Measurements from ENCODE around the gene CLBA1. TPM values are rescaled to one million over a fixed set of nuclear protein-coding genes. Genes with fewer than 3 reads are reported as not detected.

Gene CLBA1
- total RNA-seq, 1 donor from 2014 or later: 8.5 TPM

DNA sequence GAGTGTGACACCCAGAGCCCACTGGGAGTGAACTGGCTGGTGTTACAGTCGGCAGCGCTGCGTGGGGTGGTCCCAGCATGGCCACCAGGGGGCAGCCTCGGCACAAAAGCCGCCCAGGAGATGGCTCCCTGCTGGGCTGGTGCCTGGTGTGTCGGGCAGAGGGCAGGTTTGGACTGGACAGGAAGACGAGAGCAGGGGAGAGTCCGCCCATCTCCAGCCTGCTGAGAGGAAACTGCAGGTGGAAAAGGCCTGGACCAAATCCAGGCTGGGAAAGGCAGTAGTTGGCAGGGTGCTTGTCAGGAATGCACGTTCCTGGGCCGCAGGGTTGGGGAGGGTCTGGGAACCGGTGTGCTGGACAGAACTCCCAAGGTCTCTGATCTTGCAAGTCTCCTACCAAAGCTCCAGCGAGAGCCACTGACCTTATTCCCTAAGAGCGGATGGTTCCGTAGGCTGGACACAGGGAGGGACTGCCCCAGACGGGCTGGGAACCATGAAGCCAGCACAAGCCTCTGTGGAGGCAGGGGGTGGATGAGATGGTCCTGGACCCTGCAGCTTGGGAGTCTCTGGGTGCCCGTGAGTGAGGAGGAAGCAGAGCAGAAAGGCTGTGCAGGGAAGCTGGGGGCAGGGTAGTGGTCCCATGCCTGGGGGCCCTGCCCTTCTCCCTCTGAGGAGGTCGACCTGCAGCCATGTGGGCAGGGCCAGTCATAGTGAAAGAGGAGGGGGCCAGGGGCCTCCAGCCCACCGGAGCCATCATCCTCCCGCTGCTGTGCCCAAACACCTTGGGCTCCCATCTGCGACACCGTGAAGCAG is 9.2 kb upstream of the CLBA1 start:
- Histone ChIP-seq H3K27me3 (peaks cover 54% of the 10 kb centered on the region), H3F3A (ENCODE audit: low read depth) (no peaks in the 10 kb centered on the region), H3K79me2 (ENCODE audit: low read depth) (no peaks in the 10 kb centered on the region), H3K36me3 (no peaks in the 10 kb centered on the region), H3K4me2 (no peak overlapping the region), H4K20me1 (ENCODE audit: low read depth) (peaks cover 28% of the 10 kb centered on the region), H3K9ac (no peak overlapping the region), H3K9me3 (ENCODE audit: low read depth) (no peaks in the 10 kb centered on the region), H3K4me1 (peaks cover 20% of the 10 kb centered on the region), H3K27ac (no peak overlapping the region), H3K4me3 (no peak overlapping the region), H2AFZ (replicated peaks) (no peak overlapping the region)
- Mint-ChIP-seq H3K27me3 (ENCODE audit: insufficient read depth, low read depth) (peaks cover 24% of the 10 kb centered on the region), H3K9me3 (no peaks in the 10 kb centered on the region), H3K4me1 (peaks cover 27% of the 10 kb centered on the region), H3K36me3 (no peaks in the 10 kb centered on the region), H3K4me3 (peak overlapping the region; percentile 78), H3K27ac (no peak overlapping the region)
- DNase-seq (ENCODE audit: low spot score): peak; percentile 85
- TF ChIP-seq, protein P1, sequence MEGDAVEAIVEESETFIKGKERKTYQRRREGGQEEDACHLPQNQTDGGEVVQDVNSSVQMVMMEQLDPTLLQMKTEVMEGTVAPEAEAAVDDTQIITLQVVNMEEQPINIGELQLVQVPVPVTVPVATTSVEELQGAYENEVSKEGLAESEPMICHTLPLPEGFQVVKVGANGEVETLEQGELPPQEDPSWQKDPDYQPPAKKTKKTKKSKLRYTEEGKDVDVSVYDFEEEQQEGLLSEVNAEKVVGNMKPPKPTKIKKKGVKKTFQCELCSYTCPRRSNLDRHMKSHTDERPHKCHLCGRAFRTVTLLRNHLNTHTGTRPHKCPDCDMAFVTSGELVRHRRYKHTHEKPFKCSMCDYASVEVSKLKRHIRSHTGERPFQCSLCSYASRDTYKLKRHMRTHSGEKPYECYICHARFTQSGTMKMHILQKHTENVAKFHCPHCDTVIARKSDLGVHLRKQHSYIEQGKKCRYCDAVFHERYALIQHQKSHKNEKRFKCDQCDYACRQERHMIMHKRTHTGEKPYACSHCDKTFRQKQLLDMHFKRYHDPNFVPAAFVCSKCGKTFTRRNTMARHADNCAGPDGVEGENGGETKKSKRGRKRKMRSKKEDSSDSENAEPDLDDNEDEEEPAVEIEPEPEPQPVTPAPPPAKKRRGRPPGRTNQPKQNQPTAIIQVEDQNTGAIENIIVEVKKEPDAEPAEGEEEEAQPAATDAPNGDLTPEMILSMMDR (IDR thresholded peaks at IDR 0.05): peak; percentile 76
- TF ChIP-seq EZH2 (IDR thresholded peaks at IDR 0.05) (no peak), EZH2phosphoT487 (IDR thresholded peaks at IDR 0.05) (no peak)

DNA sequence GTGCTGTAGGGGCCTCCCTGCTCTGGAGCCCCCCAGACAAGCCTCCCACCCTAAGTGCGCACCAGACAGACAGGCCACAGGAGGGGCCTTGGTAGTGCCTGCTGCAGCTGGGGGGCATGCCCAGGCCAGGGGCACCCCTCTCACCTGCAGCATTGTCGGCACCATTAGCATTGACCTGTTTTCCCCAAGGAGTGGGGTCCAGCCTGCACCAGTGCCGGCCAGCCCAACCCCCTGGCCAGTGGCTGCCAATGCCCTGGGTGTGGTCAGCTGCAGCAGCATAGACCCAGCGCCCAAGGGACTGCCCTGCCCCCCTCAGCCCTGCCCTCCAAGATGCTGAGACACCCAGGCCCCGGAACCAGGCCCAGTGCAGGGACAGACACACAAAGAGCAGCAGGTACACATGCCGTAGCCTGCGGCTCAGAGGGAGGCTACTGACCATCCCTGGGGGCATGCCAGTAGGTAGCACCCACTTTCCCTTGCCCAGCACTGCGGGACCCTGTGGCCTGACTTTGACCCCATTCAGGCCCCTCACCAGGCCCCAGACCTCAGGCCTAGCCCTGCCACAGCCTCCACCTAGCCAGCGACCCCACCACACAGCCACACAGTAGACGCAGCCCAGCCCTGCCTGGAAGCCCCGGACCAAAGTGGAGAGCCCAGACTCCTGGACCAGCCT is 8.4 kb upstream of the CLBA1 start:
- Mint-ChIP-seq H3K27me3 (ENCODE audit: insufficient read depth, low read depth) (peaks cover 26% of the 10 kb centered on the region), H3K27ac (no peak overlapping the region), H3K9me3 (no peaks in the 10 kb centered on the region), H3K36me3 (no peaks in the 10 kb centered on the region), H3K4me1 (peaks cover 27% of the 10 kb centered on the region), H3K4me3 (peak overlapping the region; percentile 89)
- H3K4me2 ChIP-seq: peak overlapping the region; percentile 97
- H3F3A ChIP-seq (ENCODE audit: low read depth): no peaks in the 10 kb centered on the region
- H3K36me3 ChIP-seq: no peaks in the 10 kb centered on the region
- peaks cover 28% of the 10 kb centered on the region for H4K20me1 ChIP-seq (ENCODE audit: low read depth)
- no peak for TF ChIP-seq EZH2 (IDR thresholded peaks at IDR 0.05)
- TF ChIP-seq EZH2phosphoT487 (IDR thresholded peaks at IDR 0.05): no peak
- TF ChIP-seq, protein P1 (IDR thresholded peaks at IDR 0.05): no peak
- H3K27ac ChIP-seq: no peak overlapping the region
- H2AFZ ChIP-seq (replicated peaks): no peak overlapping the region
- peak overlapping the region; percentile 59 for H3K4me3 ChIP-seq
- no peaks in the 10 kb centered on the region for H3K79me2 ChIP-seq (ENCODE audit: low read depth)
- peaks cover 55% of the 10 kb centered on the region for H3K27me3 ChIP-seq
- H3K4me1 ChIP-seq: peaks cover 20% of the 10 kb centered on the region
- H3K9me3 ChIP-seq (ENCODE audit: low read depth): no peaks in the 10 kb centered on the region
- DNase-seq (ENCODE audit: low spot score): no peak
- no peak overlapping the region for H3K9ac ChIP-seq

DNA sequence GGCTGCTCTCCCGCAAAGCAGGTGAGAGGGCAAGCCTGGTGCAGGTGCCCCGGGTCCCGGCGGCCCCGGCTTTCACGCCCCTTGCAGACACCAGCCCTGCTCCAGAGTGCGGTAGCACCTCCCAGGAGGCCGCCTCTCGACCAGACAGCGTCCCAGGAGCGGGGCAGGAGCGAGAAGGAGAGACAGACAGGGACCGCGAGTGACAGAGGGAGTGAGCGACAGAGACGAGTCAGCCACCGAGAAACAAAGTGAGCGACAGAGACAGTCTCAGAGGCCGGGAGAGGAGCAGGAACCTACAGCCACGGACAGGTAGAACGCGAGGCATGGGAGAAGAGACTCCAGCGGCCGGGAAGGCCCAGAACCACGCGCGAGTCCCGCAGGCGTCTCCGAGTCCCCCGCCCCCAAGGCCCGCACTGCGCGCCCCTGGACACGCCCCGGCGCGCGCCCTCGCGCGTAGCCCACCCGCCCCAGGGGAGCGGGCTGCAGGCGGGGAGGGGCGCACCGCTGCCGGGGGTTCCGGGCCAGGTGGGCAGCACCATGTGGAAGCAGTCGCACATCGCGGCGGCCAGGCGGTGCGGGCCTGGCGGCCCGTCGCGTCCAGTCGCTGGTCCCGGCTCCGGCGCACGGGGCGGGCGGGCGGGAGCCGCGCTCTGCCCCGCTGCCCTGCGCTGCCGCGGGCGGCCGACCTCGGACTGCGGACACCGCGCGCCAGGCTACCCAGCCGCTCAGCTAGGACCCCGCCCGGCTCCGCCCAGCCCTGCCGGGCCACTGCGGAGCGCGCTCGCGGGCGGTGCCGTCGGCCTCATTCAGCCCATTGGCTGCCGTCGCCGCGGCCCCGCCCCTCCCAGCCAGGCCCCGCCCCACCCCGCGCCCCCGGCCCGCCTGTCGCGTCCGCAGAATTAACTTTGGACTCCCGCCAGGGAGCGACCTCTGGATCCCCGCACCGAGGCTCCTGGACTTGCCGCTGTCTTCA is 7.6 kb upstream of the CLBA1 start, which contains the start of gene AHNAK2:
Gene AHNAK2 (minus strand): TSS at position 694 of the 973 bp plus-strand sequence. CDS start 137 bp downstream, at position 557.
- peak within 1 kb of the TSS; percentile 89 for H3K4me3 Mint-ChIP-seq
- H3K4me2 ChIP-seq: peak within 1 kb of the TSS; percentile 97
- peak within 1 kb of the TSS; percentile 76 for H2AFZ ChIP-seq (replicated peaks)
- H4K20me1 ChIP-seq (ENCODE audit: low read depth): peaks cover 28% of the 10 kb centered on the region
- H3K4me1 ChIP-seq: peaks cover 19% of the 10 kb centered on the region
- H3K9me3 Mint-ChIP-seq: no peaks in the 10 kb centered on the region
- peaks cover 26% of the 10 kb centered on the region for H3K27me3 Mint-ChIP-seq (ENCODE audit: insufficient read depth, low read depth)
- TF ChIP-seq, protein P1 (IDR thresholded peaks at IDR 0.05): no peak
- no peaks in the 10 kb centered on the region for H3K79me2 ChIP-seq (ENCODE audit: low read depth)
- peak; percentile 96 for DNase-seq (ENCODE audit: low spot score)
- H3K27ac ChIP-seq: no peak within 1 kb of the TSS
- H3K36me3 Mint-ChIP-seq: no peaks in the 10 kb centered on the region
- no peaks in the 10 kb centered on the region for H3K36me3 ChIP-seq
- peaks cover 24% of the 10 kb centered on the region for H3K4me1 Mint-ChIP-seq
- H3K4me3 ChIP-seq: peak within 1 kb of the TSS; percentile 59
- H3K9me3 ChIP-seq (ENCODE audit: low read depth): no peaks in the 10 kb centered on the region
- no peak within 1 kb of the TSS for H3K27ac Mint-ChIP-seq
- H3K27me3 ChIP-seq: peaks cover 55% of the 10 kb centered on the region
- no peaks in the 10 kb centered on the region for H3F3A ChIP-seq (ENCODE audit: low read depth)
- no peak within 1 kb of the TSS for H3K9ac ChIP-seq
